Activated CD8-positive, alpha-beta memory T cell treated with anti-CD3 and anti-CD28 coated beads for 24 hours (primary cell): Measurements from ENCODE around the gene INSYN1.
"Not testable (repeated sequence)": the region's sequence is repeated elsewhere in the genome, so short reads cannot be mapped to it uniquely, and the experiment has no call there.

ENCODE experiments used
- DNase-seq: peaks from one replicate; pipeline ENCODE4 v3.0.0-alpha.2; 2020

The INSYN1 gene

GRCh38 chr15:73753250-73754130 lies at the start of gene INSYN1:
INSYN1 (minus strand) TSS chr15:73753351; CDS start chr15:73751130, 2,221 bp downstream.
- DNase-seq = no peak

GRCh38 chr15:73802431-73803041 lies 49.4 kb upstream of the INSYN1 start:
- no peak for DNase-seq

GRCh38 chr15:73800662-73801345 lies 47.7 kb upstream of the INSYN1 start:
- no peak for DNase-seq

- DNase-seq = no peak
These were observed 46.3 kb upstream of the INSYN1 start for GRCh38 chr15:73799466-73799865.

- DNase-seq = no peak
These were observed 44.4 kb upstream of the INSYN1 start for GRCh38 chr15:73797366-73798158.

- no peak for DNase-seq
These were observed 43.2 kb upstream of the INSYN1 start for GRCh38 chr15:73796331-73796831.

GRCh38 chr15:73794443-73795133 lies 41.4 kb upstream of the INSYN1 start:
- DNase-seq = no peak

- DNase-seq = not testable (repeated sequence)
These were observed 39.9 kb upstream of the INSYN1 start for GRCh38 chr15:73792899-73793541.

- no peak for DNase-seq
These were observed 39.3 kb upstream of the INSYN1 start for GRCh38 chr15:73792415-73792814.

GRCh38 chr15:73789521-73790240 lies 36.5 kb upstream of the INSYN1 start:
- no peak for DNase-seq

- DNase-seq = no peak
These were observed 34.5 kb upstream of the INSYN1 start for GRCh38 chr15:73787621-73788020.

GRCh38 chr15:73786538-73786937 lies 33.4 kb upstream of the INSYN1 start:
- DNase-seq = no peak

- DNase-seq = not testable (repeated sequence)
These were observed 32.3 kb upstream of the INSYN1 start for GRCh38 chr15:73785256-73786014.

- DNase-seq = no peak
These were observed 31.1 kb upstream of the INSYN1 start for GRCh38 chr15:73784291-73784690.

- no peak for DNase-seq
These were observed 29.3 kb upstream of the INSYN1 start for GRCh38 chr15:73782344-73782959.

- no peak for DNase-seq
These were observed 28.1 kb upstream of the INSYN1 start for GRCh38 chr15:73781038-73781925.

GRCh38 chr15:73779974-73780373 lies 26.8 kb upstream of the INSYN1 start:
- DNase-seq = no peak

GRCh38 chr15:73777741-73778140 lies 24.6 kb upstream of the INSYN1 start:
- DNase-seq = no peak
